ENCODE data around the gene SMOC2. TPM values are rescaled to one million over a fixed set of nuclear protein-coding genes. Genes with fewer than 3 reads are reported as not detected.

Gene SMOC2
- total and polyA plus RNA-seq, 2 of the 4 experiments (the other 2 are of a cell fraction) = not detected

DNA sequence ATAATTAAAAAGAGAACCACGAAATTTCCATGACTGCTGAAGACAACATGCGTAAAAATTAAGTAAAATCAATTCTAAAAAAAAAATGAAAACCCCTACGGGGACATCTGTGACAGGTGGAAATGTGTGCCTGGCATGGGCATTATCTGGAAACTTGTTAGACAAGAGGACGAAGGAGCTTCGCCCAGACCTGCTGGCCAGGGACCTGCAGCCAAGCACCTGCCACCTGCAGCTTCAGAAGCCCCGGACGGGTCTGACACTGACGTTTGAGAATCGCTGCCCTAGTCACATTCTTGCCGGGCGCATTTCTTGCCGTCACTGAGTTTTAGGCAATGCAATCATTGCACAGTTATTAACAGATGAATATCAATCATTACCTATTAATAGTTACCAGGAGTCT, 140.3 kb downstream of the SMOC2 start:
- TF ChIP-seq NFE2L2 (IDR thresholded peaks at IDR 0.05; ENCODE audit: low read depth, low read length) = no peak
- TF ChIP-seq CHD1 (IDR thresholded peaks at IDR 0.05; ENCODE audit: low read depth, low read length) = no peak
- TF ChIP-seq, protein P1, sequence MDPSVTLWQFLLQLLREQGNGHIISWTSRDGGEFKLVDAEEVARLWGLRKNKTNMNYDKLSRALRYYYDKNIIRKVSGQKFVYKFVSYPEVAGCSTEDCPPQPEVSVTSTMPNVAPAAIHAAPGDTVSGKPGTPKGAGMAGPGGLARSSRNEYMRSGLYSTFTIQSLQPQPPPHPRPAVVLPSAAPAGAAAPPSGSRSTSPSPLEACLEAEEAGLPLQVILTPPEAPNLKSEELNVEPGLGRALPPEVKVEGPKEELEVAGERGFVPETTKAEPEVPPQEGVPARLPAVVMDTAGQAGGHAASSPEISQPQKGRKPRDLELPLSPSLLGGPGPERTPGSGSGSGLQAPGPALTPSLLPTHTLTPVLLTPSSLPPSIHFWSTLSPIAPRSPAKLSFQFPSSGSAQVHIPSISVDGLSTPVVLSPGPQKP (IDR thresholded peaks at IDR 0.05; ENCODE audit: borderline replicate concordance, low read depth, low read length) = no peak
- TF ChIP-seq FOS (IDR thresholded peaks at IDR 0.05; ENCODE audit: low read depth, low read length) = no peak
- TF ChIP-seq RCOR1 (IDR thresholded peaks at IDR 0.05; ENCODE audit: insufficient replicate concordance, low read length) = no peak
- TF ChIP-seq, protein P2, sequence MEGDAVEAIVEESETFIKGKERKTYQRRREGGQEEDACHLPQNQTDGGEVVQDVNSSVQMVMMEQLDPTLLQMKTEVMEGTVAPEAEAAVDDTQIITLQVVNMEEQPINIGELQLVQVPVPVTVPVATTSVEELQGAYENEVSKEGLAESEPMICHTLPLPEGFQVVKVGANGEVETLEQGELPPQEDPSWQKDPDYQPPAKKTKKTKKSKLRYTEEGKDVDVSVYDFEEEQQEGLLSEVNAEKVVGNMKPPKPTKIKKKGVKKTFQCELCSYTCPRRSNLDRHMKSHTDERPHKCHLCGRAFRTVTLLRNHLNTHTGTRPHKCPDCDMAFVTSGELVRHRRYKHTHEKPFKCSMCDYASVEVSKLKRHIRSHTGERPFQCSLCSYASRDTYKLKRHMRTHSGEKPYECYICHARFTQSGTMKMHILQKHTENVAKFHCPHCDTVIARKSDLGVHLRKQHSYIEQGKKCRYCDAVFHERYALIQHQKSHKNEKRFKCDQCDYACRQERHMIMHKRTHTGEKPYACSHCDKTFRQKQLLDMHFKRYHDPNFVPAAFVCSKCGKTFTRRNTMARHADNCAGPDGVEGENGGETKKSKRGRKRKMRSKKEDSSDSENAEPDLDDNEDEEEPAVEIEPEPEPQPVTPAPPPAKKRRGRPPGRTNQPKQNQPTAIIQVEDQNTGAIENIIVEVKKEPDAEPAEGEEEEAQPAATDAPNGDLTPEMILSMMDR (conservative IDR thresholded peaks at IDR 0.05; ENCODE audit: low read depth, low read length) = no peak
- TF ChIP-seq MAFK (IDR thresholded peaks at IDR 0.05; ENCODE audit: low read depth, low read length) = no peak
- no peak for TF ChIP-seq CEBPB (IDR thresholded peaks at IDR 0.05; ENCODE audit: low read depth, low read length)
- in situ Hi-C loops (cut with MboI; ENCODE audit: low sequenced_read_pairs) (no loop called here), dilution Hi-C loops (cut with HindIII; ENCODE audit: low sequenced_read_pairs, unreplicated experiment) (no loop called here), intact Hi-C loops (cut with micrococcal nuclease) (no loop called here)
- Histone ChIP-seq H2AK5ac (ENCODE audit: low read depth, low read length) (no peak overlapping the region), H2BK5ac (ENCODE audit: low read depth, low read length, poor library complexity, severe bottlenecking) (no peak overlapping the region), H3K4me2 (ENCODE audit: low read depth, low read length) (no peak overlapping the region), H3K14ac (replicated peaks; ENCODE audit: low read depth, low read length) (no peak overlapping the region), H4K20me1 (ENCODE audit: insufficient read depth, low read length) (no peaks in the 10 kb centered on the region), H3K27me3 (ENCODE audit: control insufficient read depth, insufficient read depth, low read length) (no peaks in the 10 kb centered on the region), H3K23ac (ENCODE audit: low read depth, low read length) (no peak overlapping the region), H3K9ac (ENCODE audit: low read depth, low read length) (no peak overlapping the region), H3K4me3 (ENCODE audit: insufficient read depth, low read depth, low read length) (no peak overlapping the region), H4K91ac (ENCODE audit: insufficient read depth, low read depth, low read length) (no peak overlapping the region), H2AFZ (replicated peaks; ENCODE audit: low read length, poor library complexity) (no peak overlapping the region), H4K8ac (ENCODE audit: low read depth in 2 of 2, low read length in 2 of 2) (no peak overlapping the region), H2BK120ac (ENCODE audit: low read depth, low read length) (no peak overlapping the region), H3K18ac (ENCODE audit: low read depth, low read length) (no peak overlapping the region), H2BK15ac (ENCODE audit: low read depth, low read length) (no peak overlapping the region), H2AK9ac (replicated peaks; ENCODE audit: low read depth, low read length, poor library complexity) (no peak overlapping the region), H3K56ac (ENCODE audit: extremely low read depth, insufficient read depth, low read length) (no peak overlapping the region), H4K5ac (ENCODE audit: low read depth, low read length) (no peak overlapping the region), H3K36me3 (ENCODE audit: control insufficient read depth, insufficient read depth, low read length) (no peaks in the 10 kb centered on the region), H3K9me1 (ENCODE audit: insufficient read depth, low read length) (no peaks in the 10 kb centered on the region), H3K4me1 (ENCODE audit: control insufficient read depth, insufficient read depth, low read length) (no peaks in the 10 kb centered on the region), H3K4ac (ENCODE audit: low read depth, low read length) (no peak overlapping the region), H2BK20ac (ENCODE audit: low read depth, low read length) (no peak overlapping the region), H3K9me3 (ENCODE audit: control insufficient read depth, insufficient read depth, low read length) (peaks cover 51% of the 10 kb centered on the region), H3K27ac (ENCODE audit: insufficient read depth, low read length) (no peak overlapping the region), H3K79me1 (ENCODE audit: low read depth in 1 of 2, low read length in 2 of 2) (no peaks in the 10 kb centered on the region)
- DNase-seq = no peak
- ATAC-seq (ENCODE audit: low read depth) = no peak
- no TSS peak for BruUV-seq (replicated peaks)
- POLR2A ChIA-PET (ENCODE audit: unreplicated experiment) = no interaction called here
- CTCF ChIA-PET = no interaction called here
- 68% methylated on average over 6 of the region's 12 CpGs; no CpG with 5 or more reads in 1 of the 2 experiments for WGBS, 2 experiments (ENCODE audit: extremely low coverage in 2 of 2, insufficient read length in 1 of 2)

Measured in IMR-90 (cell line).